GM12891 (cell line): ENCODE results near the gene FGF12.

ENCODE experiments used
- PAX5 ChIP-seq: IDR thresholded peaks from 2 replicates; pipeline ENCODE4 v1.6.1; 2011; ENCODE audit warnings: low read length, moderate library complexity, mild to moderate bottlenecking; ENCODE audit not compliant: insufficient read depth, severe bottlenecking
- POLR2A ChIP-seq: IDR thresholded peaks from 2 replicates; pipeline ENCODE4 v1.6.1; 2011; ENCODE audit warnings: low read depth, low read length, control low read depth
- POLR2AphosphoS5 ChIP-seq: IDR thresholded peaks from 2 replicates; pipeline ENCODE4 v1.6.1; 2011; ENCODE audit warnings: low read depth, low read length, control low read depth
- POU2F2 ChIP-seq: IDR thresholded peaks from 2 replicates; pipeline ENCODE4 v1.6.1; 2011; ENCODE audit warnings: low read depth, mild to moderate bottlenecking, control low read depth, low read length, moderate library complexity
- TAF1 ChIP-seq: IDR thresholded peaks from 2 replicates; pipeline ENCODE4 v1.6.1; 2011; ENCODE audit warnings: low read depth, low read length, control low read depth

GRCh38 chr3:192275741-192276355 lies 451.5 kb downstream of the FGF12 start:
- TF ChIP-seq POLR2A (no peak), TAF1 (no peak), POLR2AphosphoS5 (no peak), POU2F2 (no peak), PAX5 (no peak)
